GM08714 (cell line): ENCODE data around the gene PHACTR4.
"Not testable (repeated sequence)": the region's sequence is repeated elsewhere in the genome, so short reads cannot be mapped to it uniquely, and the experiment has no call there.

Source experiments
- H3K4me3 ChIP-seq: fragments of 200-500 bp; sonication (Bioruptor generic); 2 replicates; pipeline ENCODE4 v1.5.1; 2014; ENCODE audit warnings: mild to moderate bottlenecking, low read length, inconsistent platforms
- ZNF274 ChIP-seq: IDR thresholded peaks from 2 replicates; pipeline ENCODE4 v1.6.1; 2012; ENCODE audit warnings: mild to moderate bottlenecking, low read depth, low read length

Gene PHACTR4

DNA sequence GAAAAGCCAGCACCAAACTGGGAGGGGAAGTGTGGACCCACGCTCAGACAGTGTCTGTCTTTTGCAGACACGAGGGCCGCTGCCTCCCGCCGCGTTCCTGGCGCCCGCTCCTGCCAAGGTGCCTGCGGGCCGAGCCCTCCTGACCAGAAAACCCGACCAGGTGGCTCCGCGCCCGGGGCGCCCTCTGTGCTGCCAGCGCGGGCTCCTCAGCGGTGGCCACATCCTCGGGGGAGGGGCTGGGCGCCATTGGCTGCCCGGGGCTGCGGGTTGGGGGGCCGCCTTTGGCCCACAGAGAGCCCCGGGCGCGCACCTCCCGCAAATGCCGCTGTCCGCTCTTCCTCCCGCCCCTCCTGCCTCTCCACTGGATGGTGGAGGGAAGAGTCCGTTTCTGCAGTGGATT is 160.9 kb downstream of the PHACTR4 start:
- no peak for TF ChIP-seq ZNF274

DNA sequence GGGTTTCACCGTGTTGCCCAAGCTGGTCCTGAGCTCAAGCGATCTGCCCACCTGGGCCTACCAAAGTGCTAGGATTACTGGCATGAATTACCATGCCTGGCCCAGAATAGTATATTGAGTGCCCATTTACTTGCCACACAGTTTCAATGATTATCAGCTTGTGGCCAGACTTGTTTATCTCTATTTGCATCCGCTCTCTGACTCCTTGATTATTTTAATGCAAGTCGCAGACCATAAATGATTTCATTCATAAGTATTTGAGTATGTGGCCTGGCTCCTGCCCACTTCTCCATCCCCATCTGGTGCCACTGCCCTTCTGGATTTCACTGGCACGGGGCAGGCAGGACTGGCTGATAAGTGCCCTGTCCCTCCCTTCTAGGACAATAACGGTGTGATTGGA is 165.1 kb downstream of the PHACTR4 start:
- H3K4me3 ChIP-seq, result no peak overlapping the region
- no peak for TF ChIP-seq ZNF274

More for the DNA sequence above, 160.9 kb downstream of the PHACTR4 start:
- H3K4me3 ChIP-seq, result no peak overlapping the region

- no peak for TF ChIP-seq ZNF274
- no peak overlapping the region for H3K4me3 ChIP-seq
Observed at GRCh38 chr1:28535180-28535579, 165.6 kb downstream of the PHACTR4 start.

DNA sequence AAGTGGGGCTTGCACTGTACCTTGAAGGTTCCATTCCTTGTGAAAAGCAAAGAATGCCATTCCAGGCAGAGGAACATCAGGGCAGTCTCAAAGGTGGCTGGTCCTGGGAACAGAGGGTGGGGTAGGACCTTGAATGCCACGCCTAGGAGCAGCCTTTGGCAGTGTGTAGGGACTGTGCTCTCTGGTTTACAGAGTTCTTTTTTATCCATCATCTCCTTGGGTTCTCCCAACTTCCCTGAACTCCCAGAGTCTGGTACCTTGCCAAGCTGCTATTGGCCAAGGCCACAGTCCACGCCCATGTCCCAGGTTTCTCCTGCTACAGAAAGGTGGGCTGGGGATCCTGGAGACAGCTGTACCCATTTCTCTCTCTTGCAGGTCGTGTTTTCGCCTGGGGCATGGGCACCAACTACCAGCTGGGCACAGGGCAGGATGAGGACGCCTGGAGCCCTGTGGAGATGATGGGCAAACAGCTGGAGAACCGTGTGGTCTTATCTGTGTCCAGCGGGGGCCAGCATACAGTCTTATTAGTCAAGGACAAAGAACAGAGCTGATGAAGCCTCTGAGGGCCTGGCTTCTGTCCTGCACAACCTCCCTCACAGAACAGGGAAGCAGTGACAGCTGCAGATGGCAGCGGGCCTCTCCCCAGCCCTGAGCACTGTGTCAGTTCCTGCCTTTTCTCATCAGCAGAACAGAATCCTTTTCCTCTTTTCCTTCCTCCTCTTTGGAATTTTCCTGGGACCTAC is 168.1 kb downstream of the PHACTR4 start:
- no peak for TF ChIP-seq ZNF274
- H3K4me3 ChIP-seq, result no peak overlapping the region

DNA sequence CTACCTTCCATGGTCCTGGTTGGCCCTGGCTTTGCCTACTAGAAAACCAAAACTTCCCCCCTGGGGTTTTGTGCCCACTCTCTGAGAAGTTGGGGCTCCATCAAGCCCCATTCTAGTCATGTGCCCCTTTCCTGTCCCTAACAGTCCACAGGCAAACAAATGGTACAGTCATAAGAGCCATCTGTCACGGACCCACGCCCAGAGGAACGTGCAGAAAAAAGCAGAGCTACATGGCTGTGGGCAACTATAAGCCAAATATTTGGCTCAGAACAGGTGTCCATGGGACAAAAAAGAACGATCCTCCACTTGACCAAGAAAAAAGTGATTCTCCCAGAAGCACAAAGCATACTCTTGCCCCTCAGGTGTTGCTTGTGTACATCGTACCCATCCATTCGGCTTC is 168.7 kb downstream of the PHACTR4 start:
- TF ChIP-seq ZNF274, result no peak
- H3K4me3 ChIP-seq, result no peak overlapping the region

GRCh38 chr1:28540651-28541050 is 171.1 kb downstream of the PHACTR4 start:
- H3K4me3 ChIP-seq, result no peak overlapping the region
- TF ChIP-seq ZNF274, result no peak

DNA sequence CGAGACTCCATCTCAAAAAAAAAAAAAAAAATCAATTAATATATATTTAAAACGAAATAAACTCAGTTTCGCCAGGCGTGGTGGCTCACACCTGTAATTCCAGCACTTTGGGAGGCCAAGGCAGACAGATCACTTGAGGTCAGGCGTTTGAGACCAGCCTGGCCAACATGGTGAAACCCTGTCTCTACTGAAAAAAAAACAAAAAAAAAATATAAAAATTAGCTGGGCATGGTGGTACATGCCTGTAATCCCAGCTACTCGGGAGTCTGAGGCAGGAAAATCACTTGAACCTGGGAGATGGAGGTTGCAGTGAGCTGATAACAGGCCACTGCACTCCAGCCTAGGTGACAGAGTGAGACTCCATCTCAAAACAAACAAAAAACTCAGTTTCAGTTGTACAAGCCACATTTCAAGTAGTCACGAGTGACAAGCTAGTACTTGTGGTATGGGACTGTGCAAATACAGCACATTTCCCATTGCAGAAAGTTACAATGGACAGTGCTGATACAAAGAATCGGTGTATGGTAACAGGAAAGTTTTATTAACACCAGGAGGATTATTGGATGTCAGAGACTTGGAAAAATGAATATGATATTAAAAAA is 172.0 kb downstream of the PHACTR4 start:
- H3K4me3 ChIP-seq, result not testable (repeated sequence)

GRCh38 chr1:28545246-28545628 is 175.7 kb downstream of the PHACTR4 start:
- no peak for TF ChIP-seq ZNF274
- no peak overlapping the region for H3K4me3 ChIP-seq

GRCh38 chr1:28548318-28548717 is 178.8 kb downstream of the PHACTR4 start:
- TF ChIP-seq ZNF274, result no peak
- H3K4me3 ChIP-seq, result no peak overlapping the region
